NCI-H2081 (cell line): ENCODE results near the gene EVA1B.

Source experiments
- DNase-seq, 2 experiments: peaks; one replicate each; lab custom pipeline; 2025; lab: John Stamatoyannopoulos, UW

EVA1B gene

GRCh38 chr1:36323636-36324352 lies at the start of gene EVA1B:
Gene EVA1B (minus strand): TSS chr1:36323645. CDS start chr1:36323037, 608 bp downstream.
- DNase-seq = peak; percentile 25 to 50

GRCh38 chr1:36372617-36373016 lies 49.2 kb upstream of the EVA1B start:
- DNase-seq = no peak

- DNase-seq = peak; percentile 83 to 84
Measured at GRCh38 chr1:36369061-36369861, 45.8 kb upstream of the EVA1B start.

- DNase-seq = no peak
Measured at GRCh38 chr1:36367798-36368197, 44.4 kb upstream of the EVA1B start.

- no peak for DNase-seq
Measured at GRCh38 chr1:36367066-36367465, 43.6 kb upstream of the EVA1B start.

GRCh38 chr1:36366091-36366661 lies 42.7 kb upstream of the EVA1B start:
- no peak for DNase-seq

- no peak for DNase-seq
Measured at GRCh38 chr1:36365381-36365780, 41.9 kb upstream of the EVA1B start.

- DNase-seq = no peak
Measured at GRCh38 chr1:36359911-36360550, 36.6 kb upstream of the EVA1B start.

- DNase-seq = no peak
Measured at GRCh38 chr1:36359383-36359782, 35.9 kb upstream of the EVA1B start.

- no peak for DNase-seq
Measured at GRCh38 chr1:36358514-36359084, 35.2 kb upstream of the EVA1B start.

- no peak for DNase-seq
Measured at GRCh38 chr1:36355811-36356210, 32.4 kb upstream of the EVA1B start.

GRCh38 chr1:36354486-36354885 lies 31.0 kb upstream of the EVA1B start:
- no peak for DNase-seq

GRCh38 chr1:36352910-36353878 lies 29.7 kb upstream of the EVA1B start:
- no peak for DNase-seq

GRCh38 chr1:36352125-36352909 lies 28.9 kb upstream of the EVA1B start:
- no peak for DNase-seq

- no peak for DNase-seq
Measured at GRCh38 chr1:36351227-36351977, 28.0 kb upstream of the EVA1B start.

GRCh38 chr1:36350659-36351226 lies 27.3 kb upstream of the EVA1B start:
- no peak for DNase-seq

GRCh38 chr1:36349839-36350238 lies 26.4 kb upstream of the EVA1B start:
- no peak for DNase-seq

- no peak for DNase-seq
Measured at GRCh38 chr1:36349241-36349671, 25.8 kb upstream of the EVA1B start.
